ENCODE measurements around the gene BHLHE40.

BHLHE40 gene

DNA sequence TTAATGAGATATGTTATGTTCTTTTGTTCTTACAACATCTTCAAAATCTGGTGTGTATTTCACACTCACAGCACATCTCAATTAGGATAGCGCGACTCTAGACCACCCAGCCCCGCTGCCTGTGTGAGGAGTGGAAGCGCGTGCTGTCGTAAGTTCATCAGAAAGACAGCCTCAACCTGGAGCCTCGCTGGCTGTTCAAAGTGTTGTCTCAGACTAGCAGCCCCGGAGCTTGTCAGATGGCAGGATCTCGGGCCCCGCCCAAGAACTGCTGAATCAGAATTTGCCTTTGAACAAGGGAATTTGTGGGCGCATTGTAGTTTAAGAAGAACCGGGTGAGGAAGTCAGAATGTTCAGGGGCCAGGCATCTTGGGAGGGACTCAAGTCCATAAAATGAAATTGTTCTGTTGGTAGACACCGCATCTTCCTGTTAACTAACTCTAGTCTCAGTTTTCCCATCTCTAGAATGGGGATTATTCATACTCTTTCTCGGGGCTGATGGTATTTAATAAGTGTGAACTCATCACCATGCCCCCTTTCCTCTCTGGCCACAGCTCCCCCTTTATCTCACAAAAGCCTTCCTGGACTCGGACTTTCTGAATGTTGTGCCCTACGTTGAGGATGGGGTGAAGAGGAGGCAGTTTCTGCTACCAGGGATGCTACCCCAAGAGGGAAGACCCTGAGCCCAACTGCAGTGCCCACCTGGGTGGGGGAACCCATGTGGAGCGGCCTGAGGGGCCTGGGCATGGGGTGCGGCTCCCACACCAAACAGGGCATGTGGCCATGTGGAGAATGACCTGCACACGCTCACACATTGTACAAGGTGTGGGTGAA, 40.4 kb downstream of the BHLHE40 start:
- DNase-seq (ENCODE audit: low read depth in 2 of 2): peak; percentile 48 to 58

GRCh38 chr3:5020242-5020722, 41.0 kb downstream of the BHLHE40 start:
- no peak for DNase-seq (ENCODE audit: low read depth in 2 of 2)

GRCh38 chr3:5021116-5022092, 42.2 kb downstream of the BHLHE40 start:
- no peak for DNase-seq (ENCODE audit: low read depth in 2 of 2)

GRCh38 chr3:5022187-5022965, 43.1 kb downstream of the BHLHE40 start:
- no peak for DNase-seq (ENCODE audit: low read depth in 2 of 2)

- DNase-seq (ENCODE audit: low read depth in 2 of 2): no peak
Measured at GRCh38 chr3:5022966-5023776, 43.9 kb downstream of the BHLHE40 start.

GRCh38 chr3:5023777-5024346, 44.6 kb downstream of the BHLHE40 start:
- DNase-seq (ENCODE audit: low read depth in 2 of 2): no peak

GRCh38 chr3:5026046-5026362, 46.8 kb downstream of the BHLHE40 start:
- no peak for DNase-seq (ENCODE audit: low read depth in 2 of 2)

GRCh38 chr3:5029715-5030114, 50.5 kb downstream of the BHLHE40 start:
- no peak for DNase-seq (ENCODE audit: low read depth in 2 of 2)

DNA sequence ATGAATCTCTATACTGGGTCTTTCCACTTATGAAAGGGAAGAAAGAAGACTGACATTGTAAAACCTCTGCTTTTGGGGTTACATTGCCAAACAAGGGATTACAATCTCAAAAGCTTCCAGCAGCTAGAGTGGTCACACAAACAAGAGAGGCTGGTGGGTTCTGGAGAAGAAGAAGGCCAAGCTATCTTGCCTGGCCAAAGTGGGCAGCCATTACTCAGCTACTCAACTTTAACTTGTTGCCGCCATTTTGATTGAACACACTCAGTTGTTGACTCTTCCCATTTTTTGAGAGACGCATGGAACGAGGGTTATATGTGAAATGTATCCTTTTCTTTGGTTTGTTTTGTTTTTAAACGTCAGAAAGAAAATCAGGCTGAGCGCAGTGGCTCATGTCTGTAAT, 50.9 kb downstream of the BHLHE40 start:
- no peak for DNase-seq (ENCODE audit: low read depth in 2 of 2)

DNA sequence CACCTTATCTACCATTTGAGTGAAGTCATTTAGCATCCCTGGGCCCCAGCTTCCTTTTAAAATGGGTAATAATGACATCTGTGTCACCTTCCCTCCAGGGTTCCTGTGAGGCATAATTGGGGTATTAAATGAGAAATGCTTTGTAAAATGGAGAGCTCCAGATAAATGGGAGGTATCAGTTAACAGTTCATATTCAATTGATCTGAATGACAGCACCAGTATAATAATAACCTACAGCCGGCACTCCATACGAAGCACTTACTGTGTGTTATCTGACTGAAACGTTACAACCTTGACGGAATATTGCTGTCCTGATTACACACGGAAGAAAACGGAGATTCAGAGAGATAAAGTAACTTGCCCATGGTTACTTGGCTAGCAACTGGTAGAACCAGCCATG, 53.6 kb downstream of the BHLHE40 start:
- no peak for DNase-seq (ENCODE audit: low read depth in 2 of 2)

Measured in stimulated activated CD8-positive, alpha-beta memory T cell treated with anti-CD3 and anti-CD28 coated beads, Interleukin-7, amount 100 ng/mL, for 1 hour (primary cell).